ENCODE data around the gene OR4F6. TPM values are rescaled to one million over a fixed set of nuclear protein-coding genes. Genes with fewer than 3 reads are reported as not detected.

The OR4F6 gene
- total and polyA plus RNA-seq, 4 donors, result not detected

DNA sequence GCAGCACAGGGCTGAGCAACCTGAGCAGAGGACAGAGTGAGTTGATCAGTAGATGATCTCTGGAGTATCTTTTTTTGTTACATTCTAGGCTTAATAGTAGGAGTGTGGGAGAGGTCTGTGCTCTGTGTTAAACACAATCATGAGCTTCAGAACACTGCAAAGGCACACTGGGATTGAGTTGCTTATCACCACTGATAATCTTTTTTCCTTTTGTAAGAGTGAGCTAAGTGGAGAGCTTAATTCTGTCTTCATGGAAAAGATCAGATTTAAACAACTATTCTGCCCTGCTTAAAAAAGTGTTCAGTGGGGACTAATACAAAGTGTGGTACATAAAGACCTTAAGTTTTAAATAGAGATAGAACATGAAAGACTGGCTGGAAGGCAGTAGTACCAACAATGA lies 1.1 kb downstream of the OR4F6 start:
- no peak overlapping the region for H3K4me3 ChIP-seq (ENCODE audit: low read depth in 1 of 3, low read length in 3 of 3)
- no peaks in the 10 kb centered on the region for H3K36me3 ChIP-seq (ENCODE audit: control insufficient read depth in 4 of 4, insufficient read depth in 3 of 4, low read depth in 1 of 4, low read length in 3 of 4)
- H3K27me3 ChIP-seq (ENCODE audit: control insufficient read depth in 4 of 4, insufficient read depth in 4 of 4, low read length in 3 of 4), result peaks cover 0 to 7% (median 2%) of the 10 kb centered on the region in 4 donors
- no peaks in the 10 kb centered on the region for H3K4me1 ChIP-seq (ENCODE audit: control insufficient read depth in 4 of 4, insufficient read depth in 4 of 4, low read length in 3 of 4)
- H3K27ac ChIP-seq (ENCODE audit: low read depth in 1 of 2, low read length in 2 of 2), result no peak overlapping the region
- no peak overlapping the region for H3K9ac ChIP-seq (ENCODE audit: low read depth in 1 of 2, low read length in 2 of 2)
- H3K9me3 ChIP-seq (ENCODE audit: control insufficient read depth in 4 of 4, low read length in 3 of 4), result no peaks in the 10 kb centered on the region
- DNase-seq (ENCODE audit: low spot score), result no peak
- TF ChIP-seq NR2F2 (IDR thresholded peaks at IDR 0.05) (no peak), TAF1 (conservative IDR thresholded peaks at IDR 0.05) (no peak), RXRA (IDR thresholded peaks at IDR 0.05) (no peak), RAD21 (IDR thresholded peaks at IDR 0.05) (no peak), HNF4G (IDR thresholded peaks at IDR 0.05) (no peak)
- TF ChIP-seq, protein P1, sequence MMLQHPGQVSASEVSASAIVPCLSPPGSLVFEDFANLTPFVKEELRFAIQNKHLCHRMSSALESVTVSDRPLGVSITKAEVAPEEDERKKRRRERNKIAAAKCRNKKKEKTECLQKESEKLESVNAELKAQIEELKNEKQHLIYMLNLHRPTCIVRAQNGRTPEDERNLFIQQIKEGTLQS (IDR thresholded peaks at IDR 0.05), result no peak
- TF ChIP-seq, protein P2, sequence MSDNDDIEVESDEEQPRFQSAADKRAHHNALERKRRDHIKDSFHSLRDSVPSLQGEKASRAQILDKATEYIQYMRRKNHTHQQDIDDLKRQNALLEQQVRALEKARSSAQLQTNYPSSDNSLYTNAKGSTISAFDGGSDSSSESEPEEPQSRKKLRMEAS (IDR thresholded peaks at IDR 0.05), result no peak
- TF ChIP-seq, protein P3, sequence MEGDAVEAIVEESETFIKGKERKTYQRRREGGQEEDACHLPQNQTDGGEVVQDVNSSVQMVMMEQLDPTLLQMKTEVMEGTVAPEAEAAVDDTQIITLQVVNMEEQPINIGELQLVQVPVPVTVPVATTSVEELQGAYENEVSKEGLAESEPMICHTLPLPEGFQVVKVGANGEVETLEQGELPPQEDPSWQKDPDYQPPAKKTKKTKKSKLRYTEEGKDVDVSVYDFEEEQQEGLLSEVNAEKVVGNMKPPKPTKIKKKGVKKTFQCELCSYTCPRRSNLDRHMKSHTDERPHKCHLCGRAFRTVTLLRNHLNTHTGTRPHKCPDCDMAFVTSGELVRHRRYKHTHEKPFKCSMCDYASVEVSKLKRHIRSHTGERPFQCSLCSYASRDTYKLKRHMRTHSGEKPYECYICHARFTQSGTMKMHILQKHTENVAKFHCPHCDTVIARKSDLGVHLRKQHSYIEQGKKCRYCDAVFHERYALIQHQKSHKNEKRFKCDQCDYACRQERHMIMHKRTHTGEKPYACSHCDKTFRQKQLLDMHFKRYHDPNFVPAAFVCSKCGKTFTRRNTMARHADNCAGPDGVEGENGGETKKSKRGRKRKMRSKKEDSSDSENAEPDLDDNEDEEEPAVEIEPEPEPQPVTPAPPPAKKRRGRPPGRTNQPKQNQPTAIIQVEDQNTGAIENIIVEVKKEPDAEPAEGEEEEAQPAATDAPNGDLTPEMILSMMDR (IDR thresholded peaks at IDR 0.05; ENCODE audit: low read depth, low read length, missing input control), result no peak

DNA sequence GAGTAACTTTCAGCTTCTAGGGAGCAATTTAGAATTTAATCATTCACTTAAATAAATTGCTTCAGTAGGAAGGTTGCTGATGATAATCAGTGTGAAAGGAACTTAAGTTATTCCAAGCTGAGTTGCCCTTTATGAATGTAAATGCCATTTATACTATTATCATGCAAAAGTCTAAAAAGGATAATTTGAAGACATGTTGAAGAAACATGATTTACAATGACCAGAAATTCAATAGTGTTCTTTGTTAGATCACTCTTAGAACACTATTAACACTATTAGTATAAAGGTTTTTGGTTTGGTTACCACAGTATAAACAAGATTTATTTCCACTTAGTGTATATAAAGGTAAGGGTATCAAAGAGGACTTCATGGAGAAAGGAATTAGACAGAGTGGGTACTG lies 1.6 kb downstream of the OR4F6 start:
- Histone ChIP-seq H3K36me3 (ENCODE audit: control insufficient read depth in 4 of 4, insufficient read depth in 3 of 4, low read depth in 1 of 4, low read length in 3 of 4) (no peaks in the 10 kb centered on the region), H3K27ac (ENCODE audit: low read depth in 1 of 2, low read length in 2 of 2) (no peak overlapping the region), H3K27me3 (ENCODE audit: control insufficient read depth in 4 of 4, insufficient read depth in 4 of 4, low read length in 3 of 4) (peaks cover 0 to 7% (median 2%) of the 10 kb centered on the region in 4 donors), H3K4me1 (ENCODE audit: control insufficient read depth in 4 of 4, insufficient read depth in 4 of 4, low read length in 3 of 4) (no peaks in the 10 kb centered on the region), H3K9ac (ENCODE audit: low read depth in 1 of 2, low read length in 2 of 2) (no peak overlapping the region), H3K4me3 (ENCODE audit: low read depth in 1 of 3, low read length in 3 of 3) (no peak overlapping the region), H3K9me3 (ENCODE audit: control insufficient read depth in 4 of 4, low read length in 3 of 4) (no peaks in the 10 kb centered on the region)
- no peak for DNase-seq (ENCODE audit: low spot score)
- TF ChIP-seq TAF1 (conservative IDR thresholded peaks at IDR 0.05) (no peak), SP1 (IDR thresholded peaks at IDR 0.05) (no peak), FOXA2 (IDR thresholded peaks at IDR 0.05) (no peak), RXRA (IDR thresholded peaks at IDR 0.05) (no peak), GABPA (IDR thresholded peaks at IDR 0.05 in 1 of 2, conservative IDR thresholded peaks at IDR 0.05 in 1 of 2) (no peak), RAD21 (IDR thresholded peaks at IDR 0.05) (no peak), NR2F2 (IDR thresholded peaks at IDR 0.05) (no peak), YY1 (IDR thresholded peaks at IDR 0.05) (no peak), HNF4G (IDR thresholded peaks at IDR 0.05) (no peak), JUND (IDR thresholded peaks at IDR 0.05) (no peak), FOXA1 (IDR thresholded peaks at IDR 0.05) (no peak), HNF4A (conservative IDR thresholded peaks at IDR 0.05) (no peak), EGR1 (IDR thresholded peaks at IDR 0.05; ENCODE audit: low read depth in 2 of 2) (no peak)
- TF ChIP-seq, protein P4, sequence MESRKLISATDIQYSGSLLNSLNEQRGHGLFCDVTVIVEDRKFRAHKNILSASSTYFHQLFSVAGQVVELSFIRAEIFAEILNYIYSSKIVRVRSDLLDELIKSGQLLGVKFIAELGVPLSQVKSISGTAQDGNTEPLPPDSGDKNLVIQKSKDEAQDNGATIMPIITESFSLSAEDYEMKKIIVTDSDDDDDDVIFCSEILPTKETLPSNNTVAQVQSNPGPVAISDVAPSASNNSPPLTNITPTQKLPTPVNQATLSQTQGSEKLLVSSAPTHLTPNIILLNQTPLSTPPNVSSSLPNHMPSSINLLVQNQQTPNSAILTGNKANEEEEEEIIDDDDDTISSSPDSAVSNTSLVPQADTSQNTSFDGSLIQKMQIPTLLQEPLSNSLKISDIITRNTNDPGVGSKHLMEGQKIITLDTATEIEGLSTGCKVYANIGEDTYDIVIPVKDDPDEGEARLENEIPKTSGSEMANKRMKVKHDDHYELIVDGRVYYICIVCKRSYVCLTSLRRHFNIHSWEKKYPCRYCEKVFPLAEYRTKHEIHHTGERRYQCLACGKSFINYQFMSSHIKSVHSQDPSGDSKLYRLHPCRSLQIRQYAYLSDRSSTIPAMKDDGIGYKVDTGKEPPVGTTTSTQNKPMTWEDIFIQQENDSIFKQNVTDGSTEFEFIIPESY (IDR thresholded peaks at IDR 0.05), result no peak
- TF ChIP-seq, protein P3 (IDR thresholded peaks at IDR 0.05; ENCODE audit: low read depth, low read length, missing input control), result no peak
- TF ChIP-seq, protein P5, sequence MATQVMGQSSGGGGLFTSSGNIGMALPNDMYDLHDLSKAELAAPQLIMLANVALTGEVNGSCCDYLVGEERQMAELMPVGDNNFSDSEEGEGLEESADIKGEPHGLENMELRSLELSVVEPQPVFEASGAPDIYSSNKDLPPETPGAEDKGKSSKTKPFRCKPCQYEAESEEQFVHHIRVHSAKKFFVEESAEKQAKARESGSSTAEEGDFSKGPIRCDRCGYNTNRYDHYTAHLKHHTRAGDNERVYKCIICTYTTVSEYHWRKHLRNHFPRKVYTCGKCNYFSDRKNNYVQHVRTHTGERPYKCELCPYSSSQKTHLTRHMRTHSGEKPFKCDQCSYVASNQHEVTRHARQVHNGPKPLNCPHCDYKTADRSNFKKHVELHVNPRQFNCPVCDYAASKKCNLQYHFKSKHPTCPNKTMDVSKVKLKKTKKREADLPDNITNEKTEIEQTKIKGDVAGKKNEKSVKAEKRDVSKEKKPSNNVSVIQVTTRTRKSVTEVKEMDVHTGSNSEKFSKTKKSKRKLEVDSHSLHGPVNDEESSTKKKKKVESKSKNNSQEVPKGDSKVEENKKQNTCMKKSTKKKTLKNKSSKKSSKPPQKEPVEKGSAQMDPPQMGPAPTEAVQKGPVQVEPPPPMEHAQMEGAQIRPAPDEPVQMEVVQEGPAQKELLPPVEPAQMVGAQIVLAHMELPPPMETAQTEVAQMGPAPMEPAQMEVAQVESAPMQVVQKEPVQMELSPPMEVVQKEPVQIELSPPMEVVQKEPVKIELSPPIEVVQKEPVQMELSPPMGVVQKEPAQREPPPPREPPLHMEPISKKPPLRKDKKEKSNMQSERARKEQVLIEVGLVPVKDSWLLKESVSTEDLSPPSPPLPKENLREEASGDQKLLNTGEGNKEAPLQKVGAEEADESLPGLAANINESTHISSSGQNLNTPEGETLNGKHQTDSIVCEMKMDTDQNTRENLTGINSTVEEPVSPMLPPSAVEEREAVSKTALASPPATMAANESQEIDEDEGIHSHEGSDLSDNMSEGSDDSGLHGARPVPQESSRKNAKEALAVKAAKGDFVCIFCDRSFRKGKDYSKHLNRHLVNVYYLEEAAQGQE (IDR thresholded peaks at IDR 0.05), result no peak
- TF ChIP-seq, protein P2 (IDR thresholded peaks at IDR 0.05), result no peak
- TF ChIP-seq, protein P1 (IDR thresholded peaks at IDR 0.05), result no peak

Data from liver (tissue), 9 donors.